Liver (tissue), 3 donors: ENCODE results near the gene TTYH3.

Experiments used
- EGR1 ChIP-seq, 2 donors: IDR thresholded peaks; 2 replicates each; pipeline ENCODE4 v1.6.1; 2016 to 2018; ENCODE audit warnings: antibody characterized with exemption in 2 of 2, low read depth in 2 of 2
- FOXA1 ChIP-seq: IDR thresholded peaks from 2 replicates; pipeline ENCODE4 v1.6.1; 2016; ENCODE audit warnings: antibody characterized with exemption
- FOXA2 ChIP-seq: IDR thresholded peaks from 2 replicates; pipeline ENCODE4 v1.6.1; 2016; ENCODE audit warnings: antibody characterized with exemption
- GABPA ChIP-seq, 2 donors: IDR thresholded peaks in 1 of 2; conservative IDR thresholded peaks in 1 of 2; 2 replicates each; pipeline ENCODE4 v1.6.1; 2016; ENCODE audit warnings: antibody characterized with exemption in 2 of 2, mild to moderate bottlenecking in 1 of 2, moderate library complexity in 1 of 2
- JUND ChIP-seq, 2 donors: IDR thresholded peaks; 2 replicates each; pipeline ENCODE4 v1.6.1; 2016; ENCODE audit warnings: antibody characterized with exemption in 2 of 2
- MAX ChIP-seq: IDR thresholded peaks from 2 replicates; pipeline ENCODE4 v1.6.1; 2016; ENCODE audit warnings: antibody characterized with exemption
- RAD21 ChIP-seq, 2 donors: IDR thresholded peaks; 2 replicates each; pipeline ENCODE4 v1.6.1; 2016; ENCODE audit warnings: antibody characterized with exemption in 2 of 2, mild to moderate bottlenecking in 2 of 2
- TAF1 ChIP-seq: conservative IDR thresholded peaks from 2 replicates; pipeline ENCODE4 v1.6.1; 2016; ENCODE audit warnings: antibody characterized with exemption, mild to moderate bottlenecking
- TF ChIP-seq, protein P1 (sequence below): fragments of 150-350 bp; IDR thresholded peaks from 2 replicates; pipeline ENCODE4 v1.5.1; 2017; ENCODE audit warnings: improper control_type of control experiment, low read depth, low read length; ENCODE audit not compliant: missing input control
- TF ChIP-seq, protein P2 (sequence below): IDR thresholded peaks from 2 replicates; pipeline ENCODE4 v1.6.1; 2016; ENCODE audit warnings: antibody characterized with exemption
- TF ChIP-seq, protein P3 (sequence below): IDR thresholded peaks from 2 replicates; pipeline ENCODE4 v1.6.1; 2016; ENCODE audit warnings: antibody characterized with exemption, mild to moderate bottlenecking
- TF ChIP-seq, protein P4 (sequence below): IDR thresholded peaks from 2 replicates; pipeline ENCODE4 v1.6.1; 2016; ENCODE audit warnings: antibody characterized with exemption
- donor health status: healthy.
- donor health status: healthy.

GRCh38 chr7:2661602-2662272 lies 30.0 kb downstream of the TTYH3 start:
- no peak for TF ChIP-seq TAF1
- TF ChIP-seq, protein P1, sequence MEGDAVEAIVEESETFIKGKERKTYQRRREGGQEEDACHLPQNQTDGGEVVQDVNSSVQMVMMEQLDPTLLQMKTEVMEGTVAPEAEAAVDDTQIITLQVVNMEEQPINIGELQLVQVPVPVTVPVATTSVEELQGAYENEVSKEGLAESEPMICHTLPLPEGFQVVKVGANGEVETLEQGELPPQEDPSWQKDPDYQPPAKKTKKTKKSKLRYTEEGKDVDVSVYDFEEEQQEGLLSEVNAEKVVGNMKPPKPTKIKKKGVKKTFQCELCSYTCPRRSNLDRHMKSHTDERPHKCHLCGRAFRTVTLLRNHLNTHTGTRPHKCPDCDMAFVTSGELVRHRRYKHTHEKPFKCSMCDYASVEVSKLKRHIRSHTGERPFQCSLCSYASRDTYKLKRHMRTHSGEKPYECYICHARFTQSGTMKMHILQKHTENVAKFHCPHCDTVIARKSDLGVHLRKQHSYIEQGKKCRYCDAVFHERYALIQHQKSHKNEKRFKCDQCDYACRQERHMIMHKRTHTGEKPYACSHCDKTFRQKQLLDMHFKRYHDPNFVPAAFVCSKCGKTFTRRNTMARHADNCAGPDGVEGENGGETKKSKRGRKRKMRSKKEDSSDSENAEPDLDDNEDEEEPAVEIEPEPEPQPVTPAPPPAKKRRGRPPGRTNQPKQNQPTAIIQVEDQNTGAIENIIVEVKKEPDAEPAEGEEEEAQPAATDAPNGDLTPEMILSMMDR = peak; percentile 22
- TF ChIP-seq RAD21 (IDR thresholded peaks at IDR 0.05) = peak in 1 of 2 donors; percentile 58
- TF ChIP-seq EGR1 (IDR thresholded peaks at IDR 0.05; ENCODE audit: low read depth in 2 of 2) = no peak
- TF ChIP-seq, protein P2, sequence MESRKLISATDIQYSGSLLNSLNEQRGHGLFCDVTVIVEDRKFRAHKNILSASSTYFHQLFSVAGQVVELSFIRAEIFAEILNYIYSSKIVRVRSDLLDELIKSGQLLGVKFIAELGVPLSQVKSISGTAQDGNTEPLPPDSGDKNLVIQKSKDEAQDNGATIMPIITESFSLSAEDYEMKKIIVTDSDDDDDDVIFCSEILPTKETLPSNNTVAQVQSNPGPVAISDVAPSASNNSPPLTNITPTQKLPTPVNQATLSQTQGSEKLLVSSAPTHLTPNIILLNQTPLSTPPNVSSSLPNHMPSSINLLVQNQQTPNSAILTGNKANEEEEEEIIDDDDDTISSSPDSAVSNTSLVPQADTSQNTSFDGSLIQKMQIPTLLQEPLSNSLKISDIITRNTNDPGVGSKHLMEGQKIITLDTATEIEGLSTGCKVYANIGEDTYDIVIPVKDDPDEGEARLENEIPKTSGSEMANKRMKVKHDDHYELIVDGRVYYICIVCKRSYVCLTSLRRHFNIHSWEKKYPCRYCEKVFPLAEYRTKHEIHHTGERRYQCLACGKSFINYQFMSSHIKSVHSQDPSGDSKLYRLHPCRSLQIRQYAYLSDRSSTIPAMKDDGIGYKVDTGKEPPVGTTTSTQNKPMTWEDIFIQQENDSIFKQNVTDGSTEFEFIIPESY = no peak
- TF ChIP-seq, protein P3, sequence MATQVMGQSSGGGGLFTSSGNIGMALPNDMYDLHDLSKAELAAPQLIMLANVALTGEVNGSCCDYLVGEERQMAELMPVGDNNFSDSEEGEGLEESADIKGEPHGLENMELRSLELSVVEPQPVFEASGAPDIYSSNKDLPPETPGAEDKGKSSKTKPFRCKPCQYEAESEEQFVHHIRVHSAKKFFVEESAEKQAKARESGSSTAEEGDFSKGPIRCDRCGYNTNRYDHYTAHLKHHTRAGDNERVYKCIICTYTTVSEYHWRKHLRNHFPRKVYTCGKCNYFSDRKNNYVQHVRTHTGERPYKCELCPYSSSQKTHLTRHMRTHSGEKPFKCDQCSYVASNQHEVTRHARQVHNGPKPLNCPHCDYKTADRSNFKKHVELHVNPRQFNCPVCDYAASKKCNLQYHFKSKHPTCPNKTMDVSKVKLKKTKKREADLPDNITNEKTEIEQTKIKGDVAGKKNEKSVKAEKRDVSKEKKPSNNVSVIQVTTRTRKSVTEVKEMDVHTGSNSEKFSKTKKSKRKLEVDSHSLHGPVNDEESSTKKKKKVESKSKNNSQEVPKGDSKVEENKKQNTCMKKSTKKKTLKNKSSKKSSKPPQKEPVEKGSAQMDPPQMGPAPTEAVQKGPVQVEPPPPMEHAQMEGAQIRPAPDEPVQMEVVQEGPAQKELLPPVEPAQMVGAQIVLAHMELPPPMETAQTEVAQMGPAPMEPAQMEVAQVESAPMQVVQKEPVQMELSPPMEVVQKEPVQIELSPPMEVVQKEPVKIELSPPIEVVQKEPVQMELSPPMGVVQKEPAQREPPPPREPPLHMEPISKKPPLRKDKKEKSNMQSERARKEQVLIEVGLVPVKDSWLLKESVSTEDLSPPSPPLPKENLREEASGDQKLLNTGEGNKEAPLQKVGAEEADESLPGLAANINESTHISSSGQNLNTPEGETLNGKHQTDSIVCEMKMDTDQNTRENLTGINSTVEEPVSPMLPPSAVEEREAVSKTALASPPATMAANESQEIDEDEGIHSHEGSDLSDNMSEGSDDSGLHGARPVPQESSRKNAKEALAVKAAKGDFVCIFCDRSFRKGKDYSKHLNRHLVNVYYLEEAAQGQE = no peak
- TF ChIP-seq MAX = no peak
- no peak for TF ChIP-seq FOXA1
- TF ChIP-seq, protein P4, sequence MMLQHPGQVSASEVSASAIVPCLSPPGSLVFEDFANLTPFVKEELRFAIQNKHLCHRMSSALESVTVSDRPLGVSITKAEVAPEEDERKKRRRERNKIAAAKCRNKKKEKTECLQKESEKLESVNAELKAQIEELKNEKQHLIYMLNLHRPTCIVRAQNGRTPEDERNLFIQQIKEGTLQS = no peak
- TF ChIP-seq JUND (IDR thresholded peaks at IDR 0.05) = no peak
- no peak for TF ChIP-seq GABPA (IDR thresholded peaks at IDR 0.05 in 1 of 2, conservative IDR thresholded peaks at IDR 0.05 in 1 of 2)
- TF ChIP-seq FOXA2 = no peak
